Vagina (tissue), 2 donors: ENCODE results near the gene HLA-DOB.

Experiments used
- POLR2A ChIP-seq, 2 donors: fragments of 450-650 bp; IDR thresholded peaks; one replicate each; pipeline ENCODE4 v1.6.1; 2017; ENCODE audit warnings: antibody characterized with exemption in 2 of 2, mild to moderate bottlenecking in 2 of 2, moderate library complexity in 2 of 2
- POLR2AphosphoS5 ChIP-seq, 2 donors: sonication (generic); formaldehyde crosslinking; IDR thresholded peaks; one replicate each; pipeline ENCODE4 v1.9.0; 2017; ENCODE audit warnings: antibody characterized with exemption in 2 of 2, mild to moderate bottlenecking in 2 of 2, low read depth in 1 of 2; ENCODE audit not compliant: insufficient read depth in 1 of 2
- TF ChIP-seq, protein P1 (sequence below), 3 experiments: fragments of 450-650 bp in 2 of 3; fragments of 200-600 bp in 1 of 3; sonication (generic) in 1 of 3; IDR thresholded peaks; one replicate each; pipeline ENCODE4 v1.5.1; 2017 to 2019; ENCODE audit warnings: antibody characterized with exemption in 3 of 3, mild to moderate bottlenecking in 2 of 3, moderate library complexity in 2 of 3

DNA sequence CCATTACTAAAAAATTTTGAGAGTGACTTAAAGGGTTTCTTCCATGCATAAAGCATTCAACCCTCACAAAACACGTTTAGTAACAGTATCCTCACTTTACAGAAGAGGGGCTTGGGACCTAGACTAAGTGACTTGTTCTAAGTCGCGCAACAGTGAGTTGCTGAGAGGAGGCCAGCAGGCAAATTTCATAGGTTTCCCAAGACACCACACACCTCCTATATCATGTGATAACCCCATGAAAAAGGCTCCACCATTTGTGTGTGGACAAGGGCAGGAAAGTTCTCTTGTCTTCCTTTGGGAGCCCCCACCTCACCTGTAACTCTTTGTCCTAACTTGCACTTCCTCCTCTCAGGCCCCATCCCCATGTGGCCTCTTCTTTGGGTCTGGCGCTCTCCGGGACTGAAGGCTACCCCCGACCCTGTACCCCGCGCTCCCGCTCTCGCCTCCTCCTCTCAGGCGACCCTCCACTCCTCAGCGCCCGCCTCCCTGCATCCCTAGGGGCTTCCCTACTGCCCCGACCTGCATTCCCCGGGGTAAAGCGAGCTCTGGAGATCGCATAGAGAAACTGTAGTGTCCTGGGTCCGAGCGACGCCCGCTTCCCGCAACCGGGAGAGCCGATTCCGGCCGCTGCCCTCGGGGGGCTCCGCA is 26.7 kb upstream of the HLA-DOB start:
- TF ChIP-seq, protein P1, sequence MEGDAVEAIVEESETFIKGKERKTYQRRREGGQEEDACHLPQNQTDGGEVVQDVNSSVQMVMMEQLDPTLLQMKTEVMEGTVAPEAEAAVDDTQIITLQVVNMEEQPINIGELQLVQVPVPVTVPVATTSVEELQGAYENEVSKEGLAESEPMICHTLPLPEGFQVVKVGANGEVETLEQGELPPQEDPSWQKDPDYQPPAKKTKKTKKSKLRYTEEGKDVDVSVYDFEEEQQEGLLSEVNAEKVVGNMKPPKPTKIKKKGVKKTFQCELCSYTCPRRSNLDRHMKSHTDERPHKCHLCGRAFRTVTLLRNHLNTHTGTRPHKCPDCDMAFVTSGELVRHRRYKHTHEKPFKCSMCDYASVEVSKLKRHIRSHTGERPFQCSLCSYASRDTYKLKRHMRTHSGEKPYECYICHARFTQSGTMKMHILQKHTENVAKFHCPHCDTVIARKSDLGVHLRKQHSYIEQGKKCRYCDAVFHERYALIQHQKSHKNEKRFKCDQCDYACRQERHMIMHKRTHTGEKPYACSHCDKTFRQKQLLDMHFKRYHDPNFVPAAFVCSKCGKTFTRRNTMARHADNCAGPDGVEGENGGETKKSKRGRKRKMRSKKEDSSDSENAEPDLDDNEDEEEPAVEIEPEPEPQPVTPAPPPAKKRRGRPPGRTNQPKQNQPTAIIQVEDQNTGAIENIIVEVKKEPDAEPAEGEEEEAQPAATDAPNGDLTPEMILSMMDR (IDR thresholded peaks at IDR 0.05): no peak
- TF ChIP-seq POLR2A (IDR thresholded peaks at IDR 0.05) (no peak), POLR2AphosphoS5 (IDR thresholded peaks at IDR 0.05; ENCODE audit: insufficient read depth in 1 of 2, low read depth in 1 of 2) (no peak)
